ENCODE measurements around the gene WRNIP1.
"Not testable (repeated sequence)": the region's sequence is repeated elsewhere in the genome, so short reads cannot be mapped to it uniquely, and the experiment has no call there.

WRNIP1 gene

DNA sequence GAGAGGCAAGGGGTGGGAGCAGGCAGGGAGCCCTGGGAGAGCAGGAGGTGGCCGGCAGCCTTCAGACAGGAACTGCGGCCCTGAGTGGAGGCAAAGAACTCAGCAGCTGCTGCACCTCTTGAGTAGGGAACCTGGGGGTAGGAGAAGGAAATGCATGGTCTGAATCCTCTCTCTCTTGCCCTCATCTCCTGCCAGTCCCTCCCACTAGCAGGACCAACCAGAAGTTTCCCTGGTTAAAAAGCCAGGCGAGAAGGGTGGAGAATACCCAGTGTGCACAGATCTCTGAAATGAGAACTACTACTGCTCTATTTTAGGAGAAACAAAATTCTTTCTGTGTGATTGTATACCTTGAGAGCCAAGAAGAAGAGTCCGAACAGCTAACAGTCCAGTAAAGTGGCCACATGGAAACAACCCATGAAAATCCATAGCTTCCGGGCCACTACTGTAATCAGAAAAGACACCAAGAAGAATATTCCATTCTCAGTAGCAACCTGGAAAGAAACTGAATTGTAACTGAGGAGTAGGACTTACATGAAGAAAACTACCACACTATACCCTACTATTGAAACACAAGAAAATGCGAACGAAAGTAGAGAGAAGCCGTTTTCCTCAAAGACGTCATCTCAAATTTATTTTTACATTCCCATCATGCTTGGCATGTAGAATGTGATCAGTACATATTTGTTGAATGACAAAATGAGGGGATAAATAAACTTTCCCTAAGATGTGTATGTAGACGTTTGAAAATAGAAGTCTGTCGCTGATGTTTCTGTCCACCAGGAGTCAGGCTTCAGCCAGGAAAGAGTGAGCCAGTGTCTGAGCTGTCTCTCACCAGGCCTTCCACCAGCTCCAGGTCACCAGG lies 25.6 kb downstream of the WRNIP1 start:
- DNase-seq = peak; percentile 30

DNA sequence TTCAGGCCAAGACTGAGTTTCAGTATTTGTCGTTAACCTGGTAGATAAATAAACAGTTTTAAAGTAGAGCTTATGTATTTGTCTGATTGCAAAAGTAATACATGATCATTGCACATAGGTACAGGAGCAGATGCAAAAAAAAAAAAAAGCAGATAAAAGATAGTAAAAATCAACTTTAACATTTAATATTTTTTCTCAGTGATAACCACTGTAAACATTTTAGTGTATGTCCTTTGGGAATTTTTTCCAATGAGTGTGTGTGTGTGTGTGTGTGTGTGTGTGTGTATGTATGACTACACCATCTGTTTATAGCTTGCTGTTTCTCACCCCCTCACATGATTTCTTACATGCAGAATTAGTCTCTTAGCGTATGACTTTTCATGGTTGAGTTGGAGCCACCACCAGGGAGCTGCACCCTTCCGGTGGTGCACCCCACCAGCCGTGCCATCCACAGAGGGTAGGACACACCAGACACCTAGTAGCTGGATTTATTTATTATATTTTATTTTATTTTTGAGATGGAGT lies 26.3 kb downstream of the WRNIP1 start:
- no peak for DNase-seq

DNA sequence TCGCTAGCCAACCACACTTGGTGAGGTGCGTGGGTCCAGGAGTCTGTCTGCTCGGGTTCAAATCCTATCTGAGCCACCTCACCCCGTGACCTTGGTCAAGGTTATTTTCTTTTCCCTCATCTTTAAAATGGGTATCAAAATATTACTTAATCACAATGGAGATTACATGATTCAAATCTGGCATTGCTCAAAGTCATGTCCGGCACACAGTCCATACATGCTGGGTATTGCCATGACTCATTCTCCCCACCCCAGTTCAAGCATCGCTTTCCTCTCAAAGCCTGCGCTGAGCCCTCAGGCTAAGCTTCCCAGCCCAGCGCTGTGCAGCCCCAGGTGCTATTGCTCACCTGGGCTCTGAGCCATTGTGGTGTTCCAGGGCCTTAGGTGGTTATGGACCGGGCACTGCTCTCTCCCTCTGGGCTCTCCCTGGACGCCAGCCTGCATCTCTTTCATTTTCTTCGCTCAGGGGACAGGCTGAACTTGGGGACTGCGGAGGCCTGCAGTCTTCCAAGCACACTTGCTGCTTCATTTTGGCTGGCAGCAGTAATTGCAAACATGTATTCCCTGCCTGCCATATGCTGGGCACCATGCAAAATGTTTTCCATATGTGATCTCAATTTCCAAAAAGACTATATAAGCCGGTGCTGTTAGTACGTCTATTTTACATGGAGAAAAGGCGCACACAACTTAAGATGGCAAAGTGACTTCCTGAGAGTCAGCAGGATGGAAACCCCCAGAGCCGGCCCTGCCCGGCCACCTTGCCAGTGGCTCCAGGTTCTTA lies 27.3 kb downstream of the WRNIP1 start:
- DNase-seq = no peak

DNA sequence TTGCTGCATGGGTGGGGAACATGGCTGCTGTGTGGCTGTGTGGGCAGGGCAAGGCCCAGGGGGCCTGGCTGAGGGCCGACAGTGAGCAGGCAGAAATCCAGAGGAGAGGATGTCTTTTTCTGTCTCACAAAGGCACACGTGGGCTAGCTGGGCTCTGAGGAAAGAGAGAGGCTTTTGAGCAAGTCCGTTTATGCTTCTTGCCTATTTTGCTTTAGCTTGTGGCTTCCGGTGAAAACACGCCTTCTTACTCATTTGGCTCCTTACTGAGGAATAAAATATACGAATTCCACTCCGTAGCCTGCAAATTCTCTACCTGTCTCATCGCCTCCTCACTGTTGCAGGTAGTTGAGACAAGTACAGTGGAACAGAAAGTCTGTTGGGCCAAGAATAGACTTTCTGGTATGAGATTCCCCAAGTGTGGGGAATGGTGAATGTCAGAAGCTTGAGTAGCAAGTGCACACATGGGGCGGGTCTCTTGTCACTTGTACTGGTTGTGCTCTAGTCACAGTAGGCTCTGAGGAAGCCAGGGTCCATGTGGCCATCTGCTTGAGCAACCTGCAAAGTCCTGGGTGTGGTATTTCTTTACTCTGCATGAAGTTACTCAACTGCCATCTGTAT lies 28.4 kb downstream of the WRNIP1 start:
- no peak for DNase-seq

DNA sequence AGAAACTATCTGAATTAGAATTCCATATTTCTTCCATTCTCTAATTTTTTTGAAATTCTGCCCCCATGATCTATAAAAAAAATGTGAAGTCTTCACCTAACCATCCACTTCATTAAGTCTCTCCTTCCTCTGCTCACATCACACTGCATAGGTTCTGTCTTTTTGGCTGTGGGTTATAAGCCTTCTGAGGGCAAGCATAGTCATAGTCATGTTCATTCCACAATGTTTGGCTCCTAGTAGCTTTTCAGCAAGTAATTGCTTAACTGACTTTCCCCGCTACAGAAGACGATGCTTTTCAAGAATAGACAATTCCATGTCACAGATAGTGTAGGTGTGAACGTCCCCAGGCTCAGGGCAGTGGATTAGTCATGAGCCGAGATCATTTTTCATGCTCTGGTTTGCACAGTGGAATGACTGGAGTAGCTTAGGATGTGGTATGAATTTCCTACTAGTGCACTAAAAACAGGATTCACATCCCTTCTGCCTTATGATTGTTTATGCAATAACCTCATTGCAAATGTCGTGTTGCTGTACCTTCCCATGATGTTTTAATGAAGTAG lies 29.1 kb downstream of the WRNIP1 start:
- no peak for DNase-seq

DNA sequence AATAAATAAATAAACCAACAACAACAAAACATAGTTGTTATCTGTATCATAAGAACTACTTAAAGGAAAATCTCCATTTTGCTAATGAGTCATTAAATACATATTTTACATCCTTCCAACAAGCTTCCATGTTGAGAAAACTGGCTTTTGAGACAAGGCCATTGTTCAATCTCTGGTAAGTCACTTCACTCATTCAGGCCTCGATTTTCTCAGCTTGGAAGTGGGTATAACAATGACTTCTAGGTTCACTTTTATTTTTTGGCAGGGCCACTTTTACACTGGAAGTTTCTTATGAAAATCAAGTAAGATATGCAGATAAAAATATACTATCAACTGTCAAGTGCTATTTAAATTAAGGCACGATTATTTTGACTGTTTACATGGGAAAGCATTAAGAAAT lies 30.0 kb downstream of the WRNIP1 start:
- DNase-seq = no peak

DNA sequence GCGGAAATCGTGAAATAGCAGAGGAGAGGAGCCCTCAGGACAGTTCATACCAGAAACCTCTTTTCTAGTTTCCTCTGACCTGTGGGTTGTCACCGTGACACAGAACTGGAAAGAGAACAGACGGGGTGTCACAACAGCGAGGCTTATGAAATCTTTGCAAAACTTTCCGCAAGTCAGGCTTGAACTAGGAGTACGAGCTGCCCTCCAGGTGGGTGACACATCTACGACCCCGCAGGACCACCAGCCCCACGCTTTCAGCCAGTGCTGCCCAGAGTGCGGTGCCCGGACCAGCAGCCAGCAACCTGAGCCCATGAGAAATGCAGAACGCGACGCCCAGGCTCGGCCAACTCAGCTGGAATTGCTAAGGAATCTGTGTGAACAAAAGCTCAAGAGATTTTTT lies 30.8 kb downstream of the WRNIP1 start:
- no peak for DNase-seq

DNA sequence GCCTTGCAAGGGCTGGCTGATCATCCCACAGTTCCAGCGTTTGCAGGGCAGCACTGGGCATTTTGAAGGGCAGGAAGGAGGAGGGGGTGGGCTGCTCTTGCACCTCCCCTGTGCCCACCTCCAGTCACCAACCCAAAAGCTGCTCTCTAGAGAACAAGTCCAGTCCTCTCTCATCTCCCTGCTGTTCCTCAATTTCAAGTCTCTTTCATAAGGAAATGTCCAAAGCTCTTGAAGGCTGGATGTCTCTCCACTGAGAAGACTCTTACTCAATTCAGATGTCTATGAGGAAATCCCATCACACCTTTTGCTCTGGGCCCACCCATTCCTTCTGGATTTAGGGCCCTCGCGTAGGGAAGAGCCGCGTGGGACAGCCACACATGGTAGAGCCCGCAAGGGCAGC lies 31.7 kb downstream of the WRNIP1 start:
- no peak for DNase-seq

DNA sequence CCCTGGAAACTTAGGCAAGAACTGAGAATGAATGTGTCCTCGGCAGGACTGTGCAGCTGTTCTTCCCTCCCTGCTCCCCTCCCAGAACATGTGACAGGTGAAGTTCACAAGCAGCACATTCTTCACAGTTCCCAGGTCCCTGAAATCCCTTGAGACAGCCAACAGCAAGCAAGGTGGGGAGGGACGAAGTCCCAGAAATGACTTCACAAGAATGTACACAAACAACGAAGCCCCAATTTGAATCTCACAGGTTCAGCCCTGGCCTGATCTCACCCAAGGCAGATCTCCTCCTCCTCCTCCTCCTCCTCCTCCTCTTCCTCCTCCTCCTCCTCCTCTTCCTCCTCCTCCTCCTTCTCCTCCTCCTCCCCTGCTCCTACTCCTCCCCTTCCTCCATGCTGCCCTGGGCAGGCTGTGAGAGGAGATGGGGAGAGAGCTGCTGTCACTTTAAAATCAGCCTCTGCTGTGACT lies 32.4 kb downstream of the WRNIP1 start:
- DNase-seq = no peak

DNA sequence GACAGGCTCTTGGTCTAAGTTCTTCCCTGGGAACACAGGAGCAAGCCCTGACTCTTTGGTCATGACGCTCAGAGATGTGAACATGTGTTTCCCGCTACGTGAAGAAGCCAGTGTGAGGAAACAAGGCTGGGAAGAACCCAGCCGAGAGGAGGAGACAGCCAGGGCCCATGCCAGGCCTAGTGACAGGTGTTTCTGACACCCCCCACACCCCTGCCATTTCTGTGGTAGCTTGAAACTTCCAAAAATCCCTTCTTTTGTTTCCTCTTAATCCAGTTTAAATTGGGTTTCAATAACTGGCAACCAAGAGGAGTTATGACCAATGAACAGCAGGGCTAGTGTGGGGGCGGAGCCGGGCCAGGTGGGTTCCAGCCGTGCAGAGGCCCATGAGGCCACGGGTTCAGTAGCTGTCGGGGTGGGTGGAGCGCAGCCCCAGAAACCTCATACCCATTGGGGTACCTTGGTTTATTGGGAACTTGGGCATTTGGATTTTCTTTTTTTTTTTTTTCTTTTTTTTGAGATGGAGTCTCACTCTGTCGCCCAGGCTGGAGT lies 33.5 kb downstream of the WRNIP1 start:
- DNase-seq = no peak

DNA sequence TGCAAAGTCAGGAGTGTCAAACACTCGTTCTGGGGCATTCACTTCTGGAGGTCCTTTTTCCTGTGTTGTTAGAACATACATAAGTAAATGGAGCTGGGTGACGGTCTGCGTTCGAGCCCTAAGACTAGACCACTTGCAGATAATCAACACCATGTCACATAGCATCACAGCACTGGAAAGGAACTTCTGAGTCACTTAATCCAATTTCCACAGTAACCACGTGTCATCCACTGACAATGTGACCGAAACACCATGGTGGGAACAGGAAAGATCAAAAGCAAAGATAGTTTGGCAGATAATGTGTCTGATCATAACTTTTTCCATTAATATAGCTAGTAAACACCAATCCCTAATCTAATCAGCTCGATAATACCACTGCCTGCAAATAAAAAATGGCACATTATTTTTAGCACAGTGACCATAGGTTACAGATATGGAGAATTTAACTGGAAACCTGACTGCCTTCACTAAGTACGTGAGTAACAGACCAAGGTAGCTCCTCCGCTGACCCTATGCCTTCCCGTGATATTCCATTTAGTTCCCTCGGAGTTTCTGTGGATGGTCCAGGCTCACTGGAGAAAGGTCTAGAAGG lies 34.8 kb downstream of the WRNIP1 start:
- DNase-seq = no peak

DNA sequence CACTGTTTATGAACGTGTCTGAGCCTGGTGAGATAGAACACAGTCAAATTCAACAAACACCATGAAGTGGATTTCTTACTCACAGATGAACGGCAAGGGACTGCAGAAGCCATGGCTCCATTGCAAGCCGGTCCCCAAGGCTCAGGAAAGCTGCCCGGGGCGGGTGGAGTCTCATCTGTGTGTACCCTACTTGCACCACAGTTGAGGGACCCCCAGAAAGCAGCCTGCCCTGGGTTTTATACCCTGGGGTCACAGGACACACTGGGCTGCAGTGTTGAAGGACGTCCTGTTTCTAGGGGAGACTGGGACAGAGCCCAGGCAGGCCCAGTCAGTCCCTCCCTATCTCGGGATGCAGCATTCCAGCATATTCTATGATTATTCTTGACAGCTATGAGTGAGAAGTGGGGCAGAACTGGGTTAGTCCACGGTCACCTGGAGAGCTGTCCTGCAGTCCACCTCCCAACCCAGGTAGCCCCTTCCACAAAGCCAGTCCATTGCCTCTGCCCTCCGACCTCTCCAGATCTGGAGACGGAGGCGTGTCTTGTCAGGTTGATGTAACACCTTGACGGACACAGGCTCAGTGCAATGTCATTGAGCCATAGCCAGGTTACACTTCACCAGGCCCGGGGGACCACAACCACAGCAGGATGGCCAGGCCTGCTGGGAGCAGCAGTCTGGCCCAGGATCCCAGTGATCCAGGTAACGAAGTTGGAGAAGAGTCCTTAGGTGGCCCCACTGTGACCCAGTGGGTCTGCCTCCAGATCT lies 35.5 kb downstream of the WRNIP1 start:
- no peak for DNase-seq

DNA sequence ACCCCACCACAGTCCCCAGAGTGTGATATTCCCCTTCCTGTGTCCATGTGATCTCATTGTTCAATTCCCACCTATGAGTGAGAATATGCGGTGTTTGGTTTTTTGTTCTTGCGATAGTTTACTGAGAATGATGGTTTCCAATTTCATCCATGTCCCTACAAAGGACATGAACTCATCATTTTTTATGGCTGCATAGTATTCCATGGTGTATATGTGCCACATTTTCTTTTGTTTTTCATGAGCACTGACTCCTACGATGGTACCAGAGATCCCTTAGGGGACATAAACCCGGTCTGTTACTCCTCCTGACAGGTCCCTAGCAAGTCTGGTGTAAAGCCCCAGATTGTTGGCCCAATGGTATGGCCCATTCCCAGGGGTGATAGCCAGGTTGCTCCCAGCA lies 36.5 kb downstream of the WRNIP1 start:
- not testable (repeated sequence) for DNase-seq

DNA sequence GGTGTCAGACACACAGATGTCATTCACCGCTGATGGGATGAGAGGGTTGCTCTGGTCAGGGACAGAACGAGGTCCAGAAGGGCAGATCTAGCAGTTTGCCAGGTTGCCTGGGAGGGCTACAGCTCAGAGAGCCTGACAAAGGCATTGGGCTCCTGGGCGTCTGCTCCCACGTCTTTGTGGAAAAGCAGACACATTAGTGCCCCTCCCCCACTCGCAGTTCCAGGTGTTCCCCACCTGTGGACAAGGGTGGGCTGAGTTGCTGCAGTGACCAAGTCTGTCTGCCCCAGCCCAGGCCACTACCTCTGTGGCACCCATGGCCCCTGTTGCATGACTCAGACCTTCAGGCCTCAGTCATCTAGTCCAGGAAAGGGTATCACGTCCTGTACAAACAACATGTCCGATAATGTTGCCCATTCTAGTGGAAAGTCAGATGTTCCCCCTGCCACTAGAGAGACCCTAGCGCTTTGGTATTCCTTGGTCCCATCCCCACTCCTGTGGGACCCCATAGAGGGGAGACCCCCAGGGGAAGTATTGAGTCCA lies 37.4 kb downstream of the WRNIP1 start:
- DNase-seq = no peak

DNA sequence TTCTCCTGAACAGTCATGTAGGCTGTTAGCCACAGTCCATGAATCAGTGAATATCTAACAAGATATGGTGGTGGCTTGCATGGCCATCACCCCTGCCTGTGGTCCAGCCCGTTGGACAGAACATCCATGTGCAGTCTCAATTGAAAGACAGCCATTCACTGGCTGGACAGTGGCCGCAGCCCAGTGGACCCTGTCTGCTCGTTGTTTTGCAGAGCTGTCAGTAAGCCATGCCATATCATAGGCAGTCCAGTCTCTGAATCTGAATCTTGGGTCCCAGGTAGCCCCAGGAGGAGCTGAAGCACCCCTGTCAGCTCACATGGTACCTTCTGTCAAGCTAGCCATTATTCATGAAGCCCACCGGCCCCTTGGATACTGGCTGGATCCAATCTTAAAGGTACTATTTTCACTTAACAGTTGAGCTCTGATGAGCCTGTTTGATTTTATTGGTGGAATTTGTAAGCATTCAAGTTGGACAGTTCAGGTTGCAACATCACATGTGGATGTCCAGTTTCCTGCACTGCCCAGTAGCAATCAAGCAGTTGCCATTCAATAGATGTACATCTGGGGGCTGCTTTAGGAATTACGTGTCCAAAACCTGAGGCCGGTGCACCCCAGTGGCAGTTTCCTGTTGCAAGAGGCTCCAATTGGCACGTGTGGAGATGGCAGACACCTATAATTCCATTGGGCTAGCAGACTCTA lies 38.7 kb downstream of the WRNIP1 start:
- DNase-seq = no peak

DNA sequence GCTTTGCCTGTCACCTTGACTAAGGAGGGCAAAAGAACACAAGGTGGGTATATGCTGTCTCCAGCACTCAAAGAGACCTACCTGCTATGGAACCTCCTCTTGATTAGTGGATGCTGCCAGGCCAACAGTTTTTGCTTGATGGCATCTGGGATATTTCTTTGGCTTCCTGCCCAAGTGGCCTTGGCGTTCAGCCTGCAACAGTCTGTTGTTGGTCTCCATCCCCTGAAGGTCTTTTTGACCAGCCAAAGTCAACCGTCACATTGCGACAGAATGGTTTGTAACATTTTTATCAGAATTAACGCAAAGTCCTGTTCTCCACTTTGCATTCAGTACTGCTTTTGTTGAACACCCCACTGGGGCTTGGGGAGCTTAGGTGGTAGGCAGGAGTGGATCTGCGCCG lies 39.3 kb downstream of the WRNIP1 start:
- no peak for DNase-seq

DNA sequence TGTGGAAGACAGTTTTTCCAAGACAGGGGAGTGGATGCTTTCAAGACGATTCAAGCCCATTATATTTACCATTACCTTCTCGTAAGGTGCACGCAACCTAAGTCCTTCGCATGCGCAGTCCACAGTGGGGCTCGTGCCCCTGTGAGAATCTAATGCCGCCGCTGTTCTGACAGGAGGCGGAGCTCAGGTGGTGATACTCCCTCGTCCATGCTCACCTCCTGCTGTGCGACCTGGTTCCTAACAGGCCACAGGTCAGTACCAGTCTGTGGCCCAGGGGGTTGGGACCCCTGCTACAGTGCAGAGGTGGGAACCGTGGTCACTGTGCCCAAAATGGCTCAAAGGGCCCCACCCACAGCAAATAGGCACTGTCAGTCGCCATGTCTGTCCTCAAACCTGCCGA lies 39.8 kb downstream of the WRNIP1 start:
- DNase-seq = no peak

DNA sequence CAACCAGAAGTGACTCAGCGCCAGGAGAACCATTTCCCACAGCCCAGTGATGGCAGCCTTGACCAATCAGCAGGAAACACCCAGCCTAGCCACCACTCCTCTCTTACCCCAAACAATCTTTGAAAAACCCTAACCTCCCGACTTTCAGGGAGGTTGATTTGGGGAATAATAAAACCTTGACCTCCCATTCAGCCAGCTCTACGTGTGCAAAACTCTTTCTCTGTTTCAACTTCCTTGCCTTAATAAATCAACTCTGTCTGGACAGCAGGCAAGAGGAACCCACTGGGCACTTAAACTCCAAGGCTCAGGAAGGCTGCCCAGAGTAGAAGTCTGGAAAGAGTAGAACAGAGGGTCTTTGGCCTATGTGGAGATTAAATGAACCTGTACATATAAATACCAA lies 41.5 kb downstream of the WRNIP1 start:
- no peak for DNase-seq

DNA sequence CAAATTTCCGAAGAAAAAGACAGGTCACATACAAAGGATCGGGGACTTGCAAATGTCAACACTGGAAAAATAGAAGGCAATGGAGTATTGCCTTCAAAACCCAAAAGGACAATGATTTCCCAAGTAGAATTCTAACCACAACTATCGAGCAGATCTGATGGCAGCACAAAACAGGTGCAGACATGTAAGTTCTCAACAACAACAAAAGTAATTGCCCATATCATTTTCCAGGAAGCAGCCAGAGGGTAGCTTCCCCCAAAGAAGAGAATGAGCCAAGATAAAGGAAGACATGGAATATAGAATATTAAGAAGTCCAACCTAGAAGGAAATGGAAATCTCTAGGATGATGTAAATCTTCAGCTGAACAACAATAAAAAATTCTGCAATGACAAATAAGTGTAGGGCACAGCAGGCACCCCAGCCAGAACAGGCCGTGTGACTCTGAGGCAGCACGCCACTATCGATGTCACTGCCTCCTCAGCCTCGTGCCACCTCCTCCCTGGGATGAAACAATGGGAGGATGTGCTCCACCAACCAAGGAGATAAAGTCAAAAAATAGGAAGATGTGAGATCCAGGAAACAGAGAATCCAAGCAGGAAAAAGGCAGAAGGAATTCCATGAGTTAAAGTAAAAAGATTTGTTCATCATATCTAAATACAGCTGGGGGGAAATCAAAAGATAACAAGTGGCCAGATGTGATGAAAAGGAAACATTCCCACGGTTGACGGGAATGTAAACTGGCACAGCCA lies 42.3 kb downstream of the WRNIP1 start:
- DNase-seq = no peak

DNA sequence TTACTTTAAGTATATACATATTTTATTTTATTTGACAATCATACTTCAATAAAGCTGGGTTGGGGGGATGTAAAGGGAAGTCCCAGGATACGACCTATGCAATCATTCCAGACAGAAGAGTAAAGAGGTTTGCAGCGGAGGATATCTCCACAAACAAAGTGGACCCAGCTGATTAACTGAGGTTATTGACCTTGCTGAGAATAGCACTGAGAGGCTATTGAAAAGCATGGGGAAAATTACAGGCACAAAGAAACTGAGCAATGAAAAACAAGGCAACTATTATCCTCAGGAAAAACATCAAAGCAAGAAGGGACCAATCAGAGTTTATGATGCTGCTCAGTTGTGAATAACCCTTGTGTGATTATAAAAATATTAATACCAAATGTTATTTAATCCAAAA lies 43.8 kb downstream of the WRNIP1 start:
- DNase-seq = no peak

Data from central memory CD4-positive, alpha-beta T cell (primary cell).